Esophagus mucosa (tissue), 1 donor: Measurements from ENCODE around the gene CCDC174. TPM values are rescaled to one million over a fixed set of nuclear protein-coding genes. Genes with fewer than 3 reads are reported as not detected.

Experiments used
- ATAC-seq: fragments of 200-7000 bp; cut with Tn5 transposase; one replicate; pipeline ENCODE4 v1.9.1; 2020
- total RNA-seq: library from RNA; stranded (reverse); gene quantifications from one replicate; pipeline ENCODE4 v1.2.4, GENCODE V29; 2023
- donor health status: DM: yes; HTN: yes; CAD: no.

The CCDC174 gene
- total RNA-seq, 1 donor from 2014 or later: 9.9 TPM

DNA sequence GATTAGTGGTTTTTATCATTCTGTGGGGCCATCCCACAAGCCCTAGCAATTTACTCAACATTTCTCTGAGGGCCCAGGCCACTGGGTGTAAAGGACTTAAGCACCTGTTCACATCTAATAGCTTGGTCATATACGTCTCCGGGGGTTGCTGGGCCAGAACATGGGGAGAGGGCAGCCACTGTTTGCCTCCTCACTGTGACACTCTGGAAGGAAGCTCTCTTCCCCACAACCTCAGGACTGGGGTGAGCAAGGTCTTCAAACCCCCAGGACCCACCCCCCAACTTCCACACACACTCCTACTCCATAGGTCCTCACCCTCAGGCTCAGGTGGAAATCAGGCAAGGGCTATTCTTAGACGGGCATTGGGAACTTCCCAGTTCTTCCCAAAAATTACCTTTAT is 52.2 kb downstream of the CCDC174 start:
- no peak for ATAC-seq

DNA sequence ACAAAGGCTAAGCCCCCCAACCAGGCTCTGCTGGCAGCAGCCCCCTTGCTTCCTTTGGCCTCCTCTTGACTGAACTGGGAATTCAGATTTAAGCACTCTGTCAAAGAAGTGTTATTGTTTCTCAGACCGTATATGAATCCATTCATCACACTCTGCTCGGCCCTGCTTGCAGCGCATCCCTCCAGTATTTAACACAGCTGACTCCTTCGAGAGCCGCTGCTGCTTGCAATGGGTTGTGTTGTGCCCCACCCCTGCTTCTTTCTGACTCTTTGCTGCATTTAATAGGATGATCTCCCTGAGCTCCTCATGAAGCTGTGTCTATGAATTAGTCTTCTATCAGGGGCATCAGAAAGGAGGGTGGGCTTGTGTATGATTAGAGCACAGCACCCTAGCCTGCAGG is 54.5 kb downstream of the CCDC174 start:
- no peak for ATAC-seq

DNA sequence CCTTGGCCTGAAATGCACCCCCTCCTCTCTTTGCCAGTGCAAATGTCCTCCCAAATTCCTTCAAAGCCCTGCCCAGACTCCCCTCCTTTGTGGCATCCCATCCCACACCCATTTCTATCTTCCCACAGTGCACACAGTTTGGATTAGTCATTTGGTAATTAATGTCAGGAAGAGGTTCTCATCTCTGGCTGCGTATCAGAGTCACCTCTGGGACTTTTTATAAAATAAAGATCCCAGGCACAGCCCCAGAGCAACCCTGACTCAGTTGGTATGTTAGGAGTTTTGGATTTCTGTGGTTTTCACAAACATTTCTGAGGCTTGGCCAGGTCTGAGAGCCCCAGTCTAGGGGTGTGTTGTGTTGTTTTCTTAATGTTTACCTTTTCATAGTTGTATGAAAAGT is 65.0 kb downstream of the CCDC174 start:
- no peak for ATAC-seq

DNA sequence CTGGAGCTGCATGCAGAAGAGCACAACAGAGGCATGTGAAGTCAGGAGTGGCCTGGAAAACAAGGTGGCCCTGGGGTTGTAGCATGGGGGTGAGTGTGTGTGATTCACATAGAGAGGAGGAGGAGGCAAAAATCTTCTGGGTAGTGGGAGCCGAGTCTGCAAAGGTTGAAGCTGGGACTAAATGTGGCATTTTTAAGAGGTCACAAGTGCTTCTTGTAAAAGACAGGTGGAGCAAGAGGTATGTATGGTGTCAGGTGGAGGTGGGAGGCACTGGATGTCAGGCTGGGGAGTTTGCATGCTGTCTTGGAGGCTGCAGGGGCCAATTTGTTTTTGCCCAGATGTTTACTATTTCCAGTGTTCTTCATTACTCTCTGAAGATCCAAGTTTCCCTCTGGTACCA is 65.7 kb downstream of the CCDC174 start:
- no peak for ATAC-seq

DNA sequence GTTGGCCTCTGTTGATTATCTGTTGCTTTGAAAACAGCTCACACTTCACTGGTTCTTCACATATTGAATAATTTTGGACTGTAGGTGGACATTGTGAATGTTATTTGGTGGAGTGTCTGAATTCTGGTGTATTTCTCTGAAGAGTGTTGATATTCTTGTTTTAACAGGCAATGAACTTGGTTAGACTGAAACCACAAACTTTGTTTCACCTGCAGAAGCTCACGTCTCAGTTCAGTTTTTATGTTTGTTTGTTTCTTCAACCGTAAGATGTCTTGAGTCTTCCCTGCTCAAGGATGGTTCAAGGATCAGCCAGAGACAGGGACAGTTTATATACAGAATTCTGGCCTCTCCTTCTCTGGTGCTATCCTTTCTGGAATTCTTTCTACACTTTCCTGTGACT is 67.0 kb downstream of the CCDC174 start:
- ATAC-seq: no peak

DNA sequence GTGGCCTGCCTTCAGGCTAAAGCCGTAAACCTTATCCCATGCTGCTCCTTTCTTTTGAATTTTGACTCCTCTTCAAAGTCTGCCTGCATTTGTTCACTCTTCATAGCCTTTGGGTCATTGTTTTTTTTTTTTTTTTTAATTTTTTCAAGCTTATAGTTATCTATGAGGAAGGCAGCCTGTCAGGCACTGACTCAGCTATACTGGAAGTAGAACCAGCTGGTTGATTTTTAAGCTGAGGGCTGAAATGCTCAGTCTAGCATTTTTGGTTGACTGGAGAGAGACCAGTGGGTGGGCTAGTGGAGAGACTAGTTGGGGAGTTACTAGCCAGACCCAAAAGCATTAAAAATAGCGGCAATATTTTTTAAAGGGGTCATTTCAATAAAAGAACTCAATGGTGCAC is 67.4 kb downstream of the CCDC174 start:
- no peak for ATAC-seq

DNA sequence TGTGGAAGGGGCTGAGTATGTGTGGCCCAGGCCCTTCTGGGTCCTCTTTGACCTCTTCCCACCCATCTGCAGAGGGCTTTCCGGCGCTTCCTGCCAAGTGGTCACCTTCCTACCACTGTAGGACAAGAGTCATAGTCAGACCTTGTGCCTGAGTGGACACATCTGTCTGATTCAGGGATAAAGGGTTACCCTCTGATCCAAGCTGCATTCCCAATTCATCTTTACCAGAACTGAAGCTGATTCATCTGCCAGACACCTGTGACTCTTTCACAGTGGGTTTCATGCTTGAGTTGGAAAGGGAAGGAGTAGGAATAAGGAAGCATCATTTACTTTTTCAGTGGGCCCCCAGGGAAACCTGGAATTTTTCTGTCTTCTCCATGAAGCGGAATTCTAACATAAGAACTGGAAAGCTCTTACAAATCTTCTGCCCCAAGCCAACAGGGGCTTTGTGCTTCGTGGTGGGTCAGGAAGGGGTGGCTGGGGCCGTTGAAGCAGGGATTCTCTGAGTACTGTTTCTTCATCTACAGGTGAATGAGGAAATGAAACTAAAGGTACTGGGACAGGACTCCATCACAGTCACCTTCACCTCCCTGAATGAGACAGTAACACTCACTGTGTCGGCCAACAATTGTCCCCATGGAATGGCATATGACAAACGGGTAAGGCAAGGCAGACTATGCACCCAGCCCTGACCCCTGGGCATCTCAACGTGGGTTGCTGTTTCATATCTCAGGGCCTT is 69.7 kb downstream of the CCDC174 start:
- no peak for ATAC-seq

Other genes starting within 250 kb of the CCDC174 start
- gene SLC6A6, start 249.2 kb upstream of the CCDC174 start, total RNA-seq: 11.0 TPM
- gene GRIP2, start 111.4 kb upstream of the CCDC174 start, total RNA-seq: 2.0 TPM
- 0.24 TPM for gene C3orf20, start 23.4 kb downstream of the CCDC174 start, total RNA-seq
- gene FGD5, start 167.2 kb downstream of the CCDC174 start, total RNA-seq: 2.5 TPM